ENCODE results near the gene ISM2. TPM values are rescaled to one million over a fixed set of nuclear protein-coding genes. Genes with fewer than 3 reads are reported as not detected.

Gene ISM2
- total and polyA plus RNA-seq, 2 experiments from 2014 or later = 0.69 to 1.3 TPM

DNA sequence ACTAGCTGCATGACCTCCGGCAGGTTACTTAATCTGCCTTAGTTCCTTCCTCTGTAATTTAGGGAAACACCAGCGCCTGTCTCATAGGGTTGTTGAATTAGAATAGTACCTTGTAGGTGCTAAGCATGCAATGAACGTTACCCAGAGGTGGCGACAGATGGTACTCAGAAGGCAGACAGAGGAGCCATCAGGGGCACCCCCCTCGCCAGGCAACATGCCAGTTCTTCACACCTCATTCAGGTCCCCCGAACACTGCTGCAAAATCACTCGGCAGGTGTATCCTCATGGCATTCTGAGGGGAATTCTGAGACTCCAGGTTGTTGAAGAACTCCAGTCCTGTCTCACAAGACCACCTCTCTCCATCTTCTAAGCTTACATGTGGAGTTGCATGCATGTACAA lies 10.1 kb downstream of the ISM2 start:
- Mint-ChIP-seq H3K27me3 (ENCODE audit: insufficient read depth, low read depth, poor library complexity) (peaks cover 6% of the 10 kb centered on the region), H3K27ac (no peak overlapping the region), H3K4me1 (no peaks in the 10 kb centered on the region), H3K36me3 (ENCODE audit: low read depth) (no peaks in the 10 kb centered on the region), H3K9me3 (no peaks in the 10 kb centered on the region), H3K4me3 (no peak overlapping the region)
- H4K20me1 ChIP-seq (replicated peaks; ENCODE audit: insufficient read depth) = no peaks in the 10 kb centered on the region
- ATAC-seq (no peak), DNase-seq (ENCODE audit: low spot score) (no peak)
- no peaks in the 10 kb centered on the region for H3K79me2 ChIP-seq (replicated peaks; ENCODE audit: insufficient read depth)
- H3K27ac ChIP-seq (ENCODE audit: low read depth) = no peak overlapping the region
- H3F3A ChIP-seq (replicated peaks; ENCODE audit: low read depth) = no peaks in the 10 kb centered on the region
- no peak overlapping the region for H3K4me3 ChIP-seq
- H3K4me1 ChIP-seq (ENCODE audit: insufficient read depth) = no peaks in the 10 kb centered on the region
- H3K27me3 ChIP-seq (ENCODE audit: insufficient read depth) = no peaks in the 10 kb centered on the region
- no peaks in the 10 kb centered on the region for H3K36me3 ChIP-seq (ENCODE audit: insufficient read depth)
- no peak overlapping the region for H2AFZ ChIP-seq
- no peak for TF ChIP-seq ZNF331 (CRISPR knock-in tag; IDR thresholded peaks at IDR 0.05; ENCODE audit: low read depth)
- TF ChIP-seq, protein P1, sequence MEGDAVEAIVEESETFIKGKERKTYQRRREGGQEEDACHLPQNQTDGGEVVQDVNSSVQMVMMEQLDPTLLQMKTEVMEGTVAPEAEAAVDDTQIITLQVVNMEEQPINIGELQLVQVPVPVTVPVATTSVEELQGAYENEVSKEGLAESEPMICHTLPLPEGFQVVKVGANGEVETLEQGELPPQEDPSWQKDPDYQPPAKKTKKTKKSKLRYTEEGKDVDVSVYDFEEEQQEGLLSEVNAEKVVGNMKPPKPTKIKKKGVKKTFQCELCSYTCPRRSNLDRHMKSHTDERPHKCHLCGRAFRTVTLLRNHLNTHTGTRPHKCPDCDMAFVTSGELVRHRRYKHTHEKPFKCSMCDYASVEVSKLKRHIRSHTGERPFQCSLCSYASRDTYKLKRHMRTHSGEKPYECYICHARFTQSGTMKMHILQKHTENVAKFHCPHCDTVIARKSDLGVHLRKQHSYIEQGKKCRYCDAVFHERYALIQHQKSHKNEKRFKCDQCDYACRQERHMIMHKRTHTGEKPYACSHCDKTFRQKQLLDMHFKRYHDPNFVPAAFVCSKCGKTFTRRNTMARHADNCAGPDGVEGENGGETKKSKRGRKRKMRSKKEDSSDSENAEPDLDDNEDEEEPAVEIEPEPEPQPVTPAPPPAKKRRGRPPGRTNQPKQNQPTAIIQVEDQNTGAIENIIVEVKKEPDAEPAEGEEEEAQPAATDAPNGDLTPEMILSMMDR (conservative IDR thresholded peaks at IDR 0.05; ENCODE audit: low read depth in 2 of 2) = no peak
- TF ChIP-seq ZNF114 (CRISPR knock-in tag; IDR thresholded peaks at IDR 0.05) = no peak
- TF ChIP-seq NANOG (IDR thresholded peaks at IDR 0.05; ENCODE audit: borderline replicate concordance) = no peak
- TF ChIP-seq, protein P2, sequence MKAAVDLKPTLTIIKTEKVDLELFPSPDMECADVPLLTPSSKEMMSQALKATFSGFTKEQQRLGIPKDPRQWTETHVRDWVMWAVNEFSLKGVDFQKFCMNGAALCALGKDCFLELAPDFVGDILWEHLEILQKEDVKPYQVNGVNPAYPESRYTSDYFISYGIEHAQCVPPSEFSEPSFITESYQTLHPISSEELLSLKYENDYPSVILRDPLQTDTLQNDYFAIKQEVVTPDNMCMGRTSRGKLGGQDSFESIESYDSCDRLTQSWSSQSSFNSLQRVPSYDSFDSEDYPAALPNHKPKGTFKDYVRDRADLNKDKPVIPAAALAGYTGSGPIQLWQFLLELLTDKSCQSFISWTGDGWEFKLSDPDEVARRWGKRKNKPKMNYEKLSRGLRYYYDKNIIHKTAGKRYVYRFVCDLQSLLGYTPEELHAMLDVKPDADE (IDR thresholded peaks at IDR 0.05) = no peak
- no peak for TF ChIP-seq EZH2phosphoT487 (IDR thresholded peaks at IDR 0.05; ENCODE audit: unreplicated experiment)
- no peak for TF ChIP-seq EZH2 (IDR thresholded peaks at IDR 0.05; ENCODE audit: low read depth, unreplicated experiment)
- TF ChIP-seq, protein P3, sequence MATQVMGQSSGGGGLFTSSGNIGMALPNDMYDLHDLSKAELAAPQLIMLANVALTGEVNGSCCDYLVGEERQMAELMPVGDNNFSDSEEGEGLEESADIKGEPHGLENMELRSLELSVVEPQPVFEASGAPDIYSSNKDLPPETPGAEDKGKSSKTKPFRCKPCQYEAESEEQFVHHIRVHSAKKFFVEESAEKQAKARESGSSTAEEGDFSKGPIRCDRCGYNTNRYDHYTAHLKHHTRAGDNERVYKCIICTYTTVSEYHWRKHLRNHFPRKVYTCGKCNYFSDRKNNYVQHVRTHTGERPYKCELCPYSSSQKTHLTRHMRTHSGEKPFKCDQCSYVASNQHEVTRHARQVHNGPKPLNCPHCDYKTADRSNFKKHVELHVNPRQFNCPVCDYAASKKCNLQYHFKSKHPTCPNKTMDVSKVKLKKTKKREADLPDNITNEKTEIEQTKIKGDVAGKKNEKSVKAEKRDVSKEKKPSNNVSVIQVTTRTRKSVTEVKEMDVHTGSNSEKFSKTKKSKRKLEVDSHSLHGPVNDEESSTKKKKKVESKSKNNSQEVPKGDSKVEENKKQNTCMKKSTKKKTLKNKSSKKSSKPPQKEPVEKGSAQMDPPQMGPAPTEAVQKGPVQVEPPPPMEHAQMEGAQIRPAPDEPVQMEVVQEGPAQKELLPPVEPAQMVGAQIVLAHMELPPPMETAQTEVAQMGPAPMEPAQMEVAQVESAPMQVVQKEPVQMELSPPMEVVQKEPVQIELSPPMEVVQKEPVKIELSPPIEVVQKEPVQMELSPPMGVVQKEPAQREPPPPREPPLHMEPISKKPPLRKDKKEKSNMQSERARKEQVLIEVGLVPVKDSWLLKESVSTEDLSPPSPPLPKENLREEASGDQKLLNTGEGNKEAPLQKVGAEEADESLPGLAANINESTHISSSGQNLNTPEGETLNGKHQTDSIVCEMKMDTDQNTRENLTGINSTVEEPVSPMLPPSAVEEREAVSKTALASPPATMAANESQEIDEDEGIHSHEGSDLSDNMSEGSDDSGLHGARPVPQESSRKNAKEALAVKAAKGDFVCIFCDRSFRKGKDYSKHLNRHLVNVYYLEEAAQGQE (IDR thresholded peaks at IDR 0.05; ENCODE audit: unreplicated experiment) = no peak
- TF ChIP-seq, protein P4, sequence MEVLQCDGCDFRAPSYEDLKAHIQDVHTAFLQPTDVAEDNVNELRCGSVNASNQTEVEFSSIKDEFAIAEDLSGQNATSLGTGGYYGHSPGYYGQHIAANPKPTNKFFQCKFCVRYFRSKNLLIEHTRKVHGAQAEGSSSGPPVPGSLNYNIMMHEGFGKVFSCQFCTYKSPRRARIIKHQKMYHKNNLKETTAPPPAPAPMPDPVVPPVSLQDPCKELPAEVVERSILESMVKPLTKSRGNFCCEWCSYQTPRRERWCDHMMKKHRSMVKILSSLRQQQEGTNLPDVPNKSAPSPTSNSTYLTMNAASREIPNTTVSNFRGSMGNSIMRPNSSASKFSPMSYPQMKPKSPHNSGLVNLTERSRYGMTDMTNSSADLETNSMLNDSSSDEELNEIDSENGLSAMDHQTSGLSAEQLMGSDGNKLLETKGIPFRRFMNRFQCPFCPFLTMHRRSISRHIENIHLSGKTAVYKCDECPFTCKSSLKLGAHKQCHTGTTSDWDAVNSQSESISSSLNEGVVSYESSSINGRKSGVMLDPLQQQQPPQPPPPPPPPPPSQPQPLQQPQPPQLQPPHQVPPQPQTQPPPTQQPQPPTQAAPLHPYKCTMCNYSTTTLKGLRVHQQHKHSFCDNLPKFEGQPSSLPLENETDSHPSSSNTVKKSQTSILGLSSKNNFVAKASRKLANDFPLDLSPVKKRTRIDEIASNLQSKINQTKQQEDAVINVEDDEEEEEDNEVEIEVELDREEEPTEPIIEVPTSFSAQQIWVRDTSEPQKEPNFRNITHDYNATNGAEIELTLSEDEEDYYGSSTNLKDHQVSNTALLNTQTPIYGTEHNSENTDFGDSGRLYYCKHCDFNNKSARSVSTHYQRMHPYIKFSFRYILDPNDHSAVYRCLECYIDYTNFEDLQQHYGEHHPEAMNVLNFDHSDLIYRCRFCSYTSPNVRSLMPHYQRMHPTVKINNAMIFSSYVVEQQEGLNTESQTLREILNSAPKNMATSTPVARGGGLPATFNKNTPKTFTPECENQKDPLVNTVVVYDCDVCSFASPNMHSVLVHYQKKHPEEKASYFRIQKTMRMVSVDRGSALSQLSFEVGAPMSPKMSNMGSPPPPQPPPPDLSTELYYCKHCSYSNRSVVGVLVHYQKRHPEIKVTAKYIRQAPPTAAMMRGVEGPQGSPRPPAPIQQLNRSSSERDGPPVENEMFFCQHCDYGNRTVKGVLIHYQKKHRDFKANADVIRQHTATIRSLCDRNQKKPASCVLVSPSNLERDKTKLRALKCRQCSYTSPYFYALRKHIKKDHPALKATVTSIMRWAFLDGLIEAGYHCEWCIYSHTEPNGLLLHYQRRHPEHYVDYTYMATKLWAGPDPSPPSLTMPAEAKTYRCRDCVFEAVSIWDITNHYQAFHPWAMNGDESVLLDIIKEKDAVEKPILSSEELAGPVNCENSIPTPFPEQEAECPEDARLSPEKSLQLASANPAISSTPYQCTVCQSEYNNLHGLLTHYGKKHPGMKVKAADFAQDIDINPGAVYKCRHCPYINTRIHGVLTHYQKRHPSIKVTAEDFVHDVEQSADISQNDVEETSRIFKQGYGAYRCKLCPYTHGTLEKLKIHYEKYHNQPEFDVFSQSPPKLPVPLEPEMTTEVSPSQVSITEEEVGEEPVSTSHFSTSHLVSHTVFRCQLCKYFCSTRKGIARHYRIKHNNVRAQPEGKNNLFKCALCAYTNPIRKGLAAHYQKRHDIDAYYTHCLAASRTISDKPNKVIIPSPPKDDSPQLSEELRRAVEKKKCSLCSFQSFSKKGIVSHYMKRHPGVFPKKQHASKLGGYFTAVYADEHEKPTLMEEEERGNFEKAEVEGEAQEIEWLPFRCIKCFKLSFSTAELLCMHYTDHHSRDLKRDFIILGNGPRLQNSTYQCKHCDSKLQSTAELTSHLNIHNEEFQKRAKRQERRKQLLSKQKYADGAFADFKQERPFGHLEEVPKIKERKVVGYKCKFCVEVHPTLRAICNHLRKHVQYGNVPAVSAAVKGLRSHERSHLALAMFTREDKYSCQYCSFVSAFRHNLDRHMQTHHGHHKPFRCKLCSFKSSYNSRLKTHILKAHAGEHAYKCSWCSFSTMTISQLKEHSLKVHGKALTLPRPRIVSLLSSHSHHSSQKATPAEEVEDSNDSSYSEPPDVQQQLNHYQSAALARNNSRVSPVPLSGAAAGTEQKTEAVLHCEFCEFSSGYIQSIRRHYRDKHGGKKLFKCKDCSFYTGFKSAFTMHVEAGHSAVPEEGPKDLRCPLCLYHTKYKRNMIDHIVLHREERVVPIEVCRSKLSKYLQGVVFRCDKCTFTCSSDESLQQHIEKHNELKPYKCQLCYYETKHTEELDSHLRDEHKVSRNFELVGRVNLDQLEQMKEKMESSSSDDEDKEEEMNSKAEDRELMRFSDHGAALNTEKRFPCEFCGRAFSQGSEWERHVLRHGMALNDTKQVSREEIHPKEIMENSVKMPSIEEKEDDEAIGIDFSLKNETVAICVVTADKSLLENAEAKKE (CRISPR knock-in tag; IDR thresholded peaks at IDR 0.05) = no peak
- no peak for TF ChIP-seq JUNB (IDR thresholded peaks at IDR 0.05; ENCODE audit: unreplicated experiment)
- H3K4me2 ChIP-seq = no peak overlapping the region
- no peaks in the 10 kb centered on the region for H3K9me2 ChIP-seq (ENCODE audit: insufficient read depth)

All from GM23338 (cell line).